ENCODE measurements around the gene GDPGP1. TPM values are rescaled to one million over a fixed set of nuclear protein-coding genes. Genes with fewer than 3 reads are reported as not detected.

The GDPGP1 gene
- total and polyA plus RNA-seq, 10 of the 15 experiments (the other 5 are each of a cell fraction or from before 2014, with no cell fraction given), result 0.68 to 8.9 (median 3.0) TPM

- TF ChIP-seq SKIL (IDR thresholded peaks at IDR 0.05; ENCODE audit: low read depth, poor library complexity, severe bottlenecking) (no peak), POU2F2 (IDR thresholded peaks at IDR 0.05; ENCODE audit: borderline replicate concordance, low read depth, low read length) (no peak), ZSCAN29 (IDR thresholded peaks at IDR 0.05) (no peak), NRF1 (conservative IDR thresholded peaks at IDR 0.05; ENCODE audit: low read depth, low read length) (no peak), NR2C1 (IDR thresholded peaks at IDR 0.05) (no peak), BHLHE40 (IDR thresholded peaks at IDR 0.05; ENCODE audit: borderline replicate concordance in 1 of 2, low read depth in 2 of 2, low read length in 1 of 2) (peak in 1 of 2 experiments; percentile 92; a peak in 2 of 4 replicates), PKNOX1 (IDR thresholded peaks at IDR 0.05) (no peak), SP1 (IDR thresholded peaks at IDR 0.05; ENCODE audit: low read depth, low read length) (peak; percentile 22), YBX1 (IDR thresholded peaks at IDR 0.05) (no peak), MTA2 (IDR thresholded peaks at IDR 0.05; ENCODE audit: low read depth) (no peak), CBFB (IDR thresholded peaks at IDR 0.05; ENCODE audit: low read depth) (no peak), TCF3 (IDR thresholded peaks at IDR 0.05; ENCODE audit: borderline replicate concordance, insufficient read depth, low read depth, low read length) (no peak), NFYB (IDR thresholded peaks at IDR 0.05; ENCODE audit: insufficient read depth, low read depth, low read length) (no peak), STAT1 (conservative IDR thresholded peaks at IDR 0.05) (no peak), ESRRA (IDR thresholded peaks at IDR 0.05; ENCODE audit: low read length) (no peak), POLR2A (IDR thresholded peaks at IDR 0.05; ENCODE audit: low read depth, low read length) (peak; percentile 80)
Observed at GRCh38 chr15:90201130-90201943, 32.7 kb upstream of the GDPGP1 start, which contains the start of gene SEMA4B (continued).
